HG03460 (cell line): Measurements from ENCODE around the gene SNAP25.

Experiments
- ATAC-seq: cut with Tn5 transposase; IDR thresholded peaks from one replicate; pipeline ENCODE4 v1.9.1; 2021; ENCODE audit not compliant: unreplicated experiment

SNAP25 gene

DNA sequence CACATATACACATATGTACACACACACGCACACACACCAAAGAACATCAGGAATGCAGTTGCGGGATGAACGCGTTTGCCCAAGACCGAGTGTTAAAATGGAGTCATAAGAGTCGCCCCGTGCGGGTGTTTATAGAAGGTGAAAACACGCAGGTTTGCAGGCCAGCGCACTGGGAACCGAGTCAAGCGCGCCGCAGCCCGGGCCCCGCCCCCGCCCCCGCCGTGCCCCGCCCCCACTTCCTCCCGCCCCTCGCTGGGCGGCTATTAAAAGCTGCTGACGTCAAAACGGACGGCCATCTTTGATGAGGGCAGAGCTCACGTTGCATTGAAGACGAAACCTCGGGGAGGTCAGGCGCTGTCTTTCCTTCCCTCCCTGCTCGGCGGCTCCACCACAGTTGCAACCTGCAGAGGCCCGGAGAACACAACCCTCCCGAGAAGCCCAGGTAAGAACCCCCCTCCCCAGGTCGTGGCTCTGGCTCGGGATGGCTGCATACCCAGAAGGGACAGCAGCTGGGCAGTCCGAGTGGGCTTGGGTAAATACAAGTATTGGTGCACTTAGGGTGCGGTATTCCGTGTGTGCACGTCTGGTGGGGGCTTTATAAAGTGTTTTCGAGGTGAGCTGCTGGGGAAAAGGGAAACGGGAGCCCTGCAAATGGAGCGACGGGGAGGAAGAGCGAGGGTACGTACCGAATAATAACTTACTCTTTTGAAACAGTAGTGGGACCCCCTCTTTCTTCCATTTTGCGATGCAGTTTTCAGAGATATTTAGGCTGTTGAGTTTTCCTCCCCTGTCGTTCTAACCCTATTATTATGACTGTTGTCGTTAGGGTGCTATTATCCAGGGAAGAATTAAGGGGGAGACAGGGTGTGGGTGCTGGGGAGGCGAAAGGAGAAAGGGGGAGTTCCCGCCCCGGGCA is at the start of gene SNAP25:
Gene SNAP25 (plus strand): TSS at position 295 of the 916 bp plus-strand sequence. CDS start 56,662 bp downstream, outside the sequence.
- ATAC-seq, result no peak

DNA sequence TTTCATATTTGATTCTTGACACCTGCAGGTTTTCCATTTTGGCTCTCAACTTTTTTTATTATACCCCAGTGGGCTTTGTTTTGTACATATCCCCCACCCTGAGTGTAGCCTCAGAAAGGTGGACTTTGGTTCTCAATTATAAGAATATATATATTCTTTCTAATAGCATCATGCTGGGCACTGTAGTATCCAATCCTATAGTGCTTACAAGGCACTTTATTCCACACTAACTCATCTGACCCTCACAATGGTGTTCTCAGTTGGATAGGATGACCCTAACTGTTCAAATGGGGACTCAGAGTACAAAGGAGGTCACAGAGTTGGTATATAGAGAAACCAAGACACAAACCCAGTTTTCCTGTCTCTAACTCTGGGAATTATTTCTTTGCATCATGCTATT is 48.9 kb upstream of the SNAP25 start:
- ATAC-seq, result no peak

DNA sequence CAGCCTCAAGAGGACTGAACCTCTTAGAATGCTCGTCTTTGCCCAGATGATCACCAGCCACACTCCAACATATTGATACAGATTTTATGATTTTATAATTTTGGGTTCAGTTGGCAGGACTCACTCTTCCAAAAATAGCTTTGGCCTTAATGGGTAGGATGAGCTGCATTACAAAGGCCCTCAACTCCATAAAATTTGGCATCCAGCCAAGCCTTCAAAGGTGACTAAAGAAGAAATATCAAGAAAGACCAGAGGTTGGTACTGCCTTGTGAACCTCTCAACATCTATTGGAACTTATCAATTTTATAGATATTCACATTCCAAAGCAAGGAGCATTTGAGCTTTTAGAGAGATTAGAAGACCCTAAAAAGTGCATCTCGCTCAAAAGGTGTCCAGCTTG is 48.4 kb upstream of the SNAP25 start:
- ATAC-seq, result no peak

DNA sequence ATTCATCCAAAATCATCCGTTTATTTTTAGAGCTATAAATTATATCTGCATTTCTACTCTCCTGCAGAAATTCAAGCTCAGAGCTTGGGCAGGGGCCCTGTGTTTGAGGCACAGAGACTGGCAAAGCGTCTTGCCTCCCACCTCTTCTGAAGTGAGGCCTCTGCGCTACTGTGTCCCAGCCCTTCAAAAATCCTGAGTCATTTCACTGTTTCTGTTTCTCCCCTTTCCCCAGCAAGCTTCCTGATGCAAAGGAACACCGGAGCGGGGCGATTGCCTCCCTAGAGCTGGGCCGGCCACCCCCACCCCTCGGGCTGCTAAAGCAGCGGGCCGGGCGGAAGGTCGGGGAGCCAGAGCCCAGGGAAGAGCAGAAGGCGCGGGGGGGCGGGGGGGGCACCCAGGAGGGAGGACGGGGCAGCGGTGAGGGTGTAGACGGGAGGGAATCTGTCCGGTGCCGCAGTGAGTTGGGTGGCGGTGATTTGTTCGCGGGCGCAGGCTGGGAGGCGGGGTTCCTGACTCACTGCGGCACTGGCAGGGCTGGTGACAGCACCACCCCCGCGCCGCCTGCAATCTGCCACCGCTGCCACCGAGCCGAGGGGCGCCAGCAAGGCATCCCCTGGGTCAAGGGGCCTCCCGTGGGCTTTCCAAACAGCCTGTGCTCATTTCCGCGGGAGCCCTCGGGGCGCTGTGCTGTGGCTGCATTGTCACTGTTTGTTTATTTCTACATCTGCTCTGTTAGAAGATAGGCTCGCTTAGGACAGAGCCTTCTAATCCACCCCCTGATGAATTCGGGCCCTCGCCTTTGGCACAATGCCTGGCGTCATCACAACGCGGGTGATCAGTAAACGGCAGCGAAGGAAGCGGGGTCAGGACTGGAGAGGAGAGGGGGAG is 46.5 kb upstream of the SNAP25 start:
- ATAC-seq, result no peak

DNA sequence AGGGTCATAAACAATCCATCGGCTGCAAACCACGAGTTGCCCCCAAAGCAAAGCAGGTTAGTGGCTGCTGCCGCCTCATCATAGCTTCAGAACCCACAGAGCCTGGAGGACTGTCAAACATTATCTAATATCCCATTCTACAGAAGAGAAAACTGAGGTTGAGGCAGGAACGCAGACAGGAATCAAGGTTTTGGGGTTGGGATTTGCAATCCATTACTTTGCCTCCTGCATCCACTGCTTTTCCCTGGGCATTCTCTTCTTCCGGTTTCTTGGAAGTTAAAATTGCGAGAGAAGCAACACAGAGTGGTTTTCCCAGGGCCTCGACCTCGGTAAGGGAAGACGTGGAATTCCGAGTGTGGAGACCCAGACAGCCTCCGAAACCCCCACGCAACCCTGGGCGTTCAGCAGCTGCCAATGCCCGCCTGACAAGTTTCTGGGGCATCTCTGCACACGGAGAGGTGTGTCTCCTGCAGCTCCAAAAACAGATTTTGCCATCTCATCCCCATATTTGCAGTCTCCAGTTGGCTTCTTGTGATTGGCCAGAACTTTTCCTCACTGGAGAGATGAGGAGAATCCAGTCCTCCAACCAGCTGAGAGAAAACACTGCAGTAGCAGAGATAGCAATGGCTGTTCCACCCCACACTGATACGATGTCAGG is 45.5 kb upstream of the SNAP25 start:
- no peak for ATAC-seq

DNA sequence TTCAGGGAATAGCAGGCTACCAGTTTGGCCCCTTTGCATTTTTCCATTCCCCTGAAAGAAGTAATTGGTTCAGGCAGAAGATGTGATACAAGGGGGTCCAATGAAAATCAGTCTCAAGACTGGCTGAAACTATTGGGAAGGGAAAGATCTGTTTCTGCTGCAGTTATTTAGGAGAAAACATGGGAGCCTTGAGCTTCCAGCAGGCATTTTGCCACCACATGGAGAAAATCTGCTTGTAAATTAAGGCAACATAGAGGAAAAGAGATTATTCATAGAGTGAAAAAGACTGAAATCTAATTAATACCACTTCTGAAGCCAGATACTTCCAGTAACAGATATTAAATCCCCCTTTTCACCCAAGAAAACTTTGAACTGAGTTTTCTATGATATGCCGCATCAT is 44.2 kb upstream of the SNAP25 start:
- ATAC-seq, result no peak

DNA sequence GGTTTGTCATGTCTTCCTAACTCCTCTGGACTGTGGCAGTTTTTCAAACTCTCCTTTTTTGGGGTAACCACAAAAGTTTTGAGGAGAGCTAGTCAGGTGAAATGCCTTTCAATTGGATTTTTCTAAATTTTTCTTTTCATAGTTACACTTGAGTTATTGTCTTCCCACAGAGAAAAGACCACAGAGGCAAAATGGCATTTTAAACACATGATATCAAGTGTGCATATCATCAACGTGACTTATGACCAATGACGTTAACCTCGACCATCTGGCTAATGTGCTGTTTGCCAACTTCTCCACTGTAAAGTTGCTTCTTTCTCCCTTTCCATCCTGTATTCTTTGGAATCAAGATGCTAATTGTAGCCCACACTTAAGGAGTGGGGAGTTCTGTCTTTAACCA is 41.3 kb upstream of the SNAP25 start:
- no peak for ATAC-seq

DNA sequence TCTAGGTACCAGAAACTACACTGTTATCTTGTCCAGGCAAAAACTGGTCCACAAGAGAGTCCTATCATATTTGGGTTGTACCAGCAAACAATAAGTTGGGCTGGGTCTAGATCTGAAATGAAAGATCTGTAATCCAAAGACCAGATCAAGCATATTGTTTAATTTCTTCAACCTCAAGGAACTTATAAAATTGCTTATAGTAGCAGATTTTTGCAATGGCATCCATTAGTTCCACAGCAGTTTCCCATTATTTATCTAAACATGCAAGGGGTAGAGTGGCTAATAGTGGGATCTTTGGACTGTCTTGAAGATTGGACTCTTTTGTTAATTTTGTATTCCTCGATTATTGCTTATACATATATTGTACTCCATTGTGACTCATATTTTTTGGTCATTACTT is 40.5 kb upstream of the SNAP25 start:
- no peak for ATAC-seq

DNA sequence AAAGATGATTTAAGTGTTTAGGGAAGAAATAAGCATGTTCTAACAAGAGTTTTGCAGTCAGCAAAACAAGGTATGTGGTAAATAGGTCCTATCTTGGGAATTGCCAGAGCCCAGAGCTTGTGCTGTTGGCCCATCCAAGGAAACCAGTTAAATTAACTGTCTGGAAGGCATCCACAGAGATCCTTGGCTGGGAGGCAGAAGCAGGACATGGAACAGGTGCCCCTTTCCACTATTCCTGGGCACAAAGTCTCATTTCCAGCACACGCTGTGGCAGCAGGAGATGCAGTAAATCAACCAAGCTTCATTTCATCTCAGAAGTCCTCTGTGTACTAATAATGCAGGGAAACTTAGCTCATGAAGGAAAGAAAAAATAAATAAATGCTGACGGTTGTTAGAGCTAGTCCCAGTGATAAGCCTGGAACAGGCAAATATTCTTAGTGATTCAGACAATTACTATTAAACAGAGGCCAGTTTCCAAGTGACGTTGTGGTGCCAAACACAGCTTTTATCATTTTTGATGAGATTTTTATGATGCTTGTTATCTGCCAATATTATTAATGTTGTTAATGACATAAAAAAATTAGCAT is 39.8 kb upstream of the SNAP25 start:
- ATAC-seq, result no peak

DNA sequence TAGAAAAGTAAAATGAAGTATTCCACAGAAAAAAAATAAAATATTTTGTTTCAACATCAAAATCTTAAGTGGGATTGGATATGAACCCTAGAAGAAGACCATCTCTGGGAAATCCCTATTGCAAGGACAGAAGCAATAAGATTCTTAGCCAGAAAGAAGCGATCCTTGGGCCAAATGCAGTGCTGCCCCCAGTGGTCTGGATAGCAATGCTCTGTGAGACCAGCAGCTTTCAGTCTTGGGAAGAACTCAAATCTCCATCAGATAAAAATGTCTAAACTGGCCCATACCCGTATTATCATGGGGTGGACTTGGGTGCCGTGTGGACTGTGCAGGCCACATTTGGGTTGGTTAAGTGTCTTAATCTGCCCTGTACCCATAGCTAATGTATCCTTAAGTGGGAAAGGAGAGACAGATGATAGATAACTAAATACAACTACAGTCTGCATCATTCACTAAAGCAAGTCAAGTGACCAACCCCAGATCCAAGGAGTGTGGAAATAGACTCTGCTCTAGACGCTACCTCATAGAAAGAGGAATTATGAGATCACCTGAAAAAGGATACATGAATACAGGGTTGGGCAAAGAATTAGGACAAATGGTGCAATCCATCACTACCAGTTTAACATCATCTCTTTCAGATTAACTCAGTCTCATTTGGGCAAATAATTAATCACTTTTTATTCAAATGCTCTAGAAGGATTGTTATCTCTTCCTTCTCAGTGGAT is 38.9 kb upstream of the SNAP25 start:
- no peak for ATAC-seq

DNA sequence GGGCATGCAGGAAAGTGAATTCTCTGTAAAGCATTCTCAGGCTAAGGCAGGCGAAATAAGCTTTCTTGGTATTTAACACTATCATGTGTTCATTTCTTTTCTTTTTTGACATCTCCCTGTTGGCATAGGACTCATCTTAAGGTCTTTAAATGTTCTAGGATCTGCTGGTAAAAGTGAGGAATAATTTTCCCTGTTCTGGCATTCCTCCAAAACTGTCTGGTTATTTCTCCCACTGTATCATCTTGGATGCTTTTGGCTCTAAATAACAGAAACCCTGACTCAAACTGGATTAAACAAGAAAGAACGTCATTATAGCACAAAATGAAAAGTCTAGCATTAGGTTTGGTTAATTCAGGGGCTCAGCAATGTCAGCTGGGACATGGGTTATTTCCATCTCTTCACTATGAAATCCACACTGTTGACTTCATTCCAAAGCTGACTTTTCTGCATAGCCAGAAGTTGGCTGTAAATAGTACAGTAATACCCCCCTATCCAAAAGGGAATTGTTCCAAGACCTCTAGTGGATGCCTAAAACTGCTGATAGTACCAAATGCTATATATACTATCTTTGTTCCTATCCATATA is 37.9 kb upstream of the SNAP25 start:
- no peak for ATAC-seq

DNA sequence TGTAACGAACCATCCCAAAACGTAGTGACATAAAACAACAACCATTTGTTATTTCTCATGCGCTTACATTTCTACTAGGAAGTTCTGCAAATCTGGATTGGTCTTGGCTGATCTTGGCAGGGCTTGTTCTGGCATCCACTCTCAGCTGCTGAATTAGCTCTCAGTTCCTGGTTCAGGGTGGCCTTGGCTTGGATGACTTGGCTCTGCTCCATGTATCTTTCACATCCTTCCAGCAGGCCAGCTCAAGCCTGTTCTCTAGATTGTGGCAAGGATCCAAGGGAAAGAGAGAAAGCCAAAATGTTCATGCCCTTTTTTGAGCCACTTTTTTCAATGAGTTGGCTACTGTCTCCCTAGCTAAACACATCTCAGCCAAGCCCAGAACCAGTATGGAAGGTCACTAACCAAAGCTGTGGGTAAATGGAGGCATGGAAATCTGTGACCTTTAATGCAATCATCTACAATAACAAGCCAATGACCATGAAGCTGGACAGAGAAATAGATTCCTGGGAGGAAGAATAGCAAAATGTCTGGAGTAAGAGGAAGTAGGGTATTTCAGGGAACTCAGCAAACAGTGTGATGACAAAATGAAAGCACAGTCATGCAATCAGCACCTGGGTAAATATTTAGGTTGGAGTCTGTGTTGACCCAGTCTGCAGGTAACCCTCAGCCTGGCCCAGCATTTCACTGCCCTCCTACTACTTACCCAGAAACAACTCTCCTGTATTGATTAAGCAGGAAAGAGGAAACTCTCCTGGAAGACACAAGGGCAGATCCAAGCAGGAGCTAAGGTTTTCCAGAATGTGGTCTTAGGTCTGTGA is 32.7 kb upstream of the SNAP25 start:
- ATAC-seq, result no peak

DNA sequence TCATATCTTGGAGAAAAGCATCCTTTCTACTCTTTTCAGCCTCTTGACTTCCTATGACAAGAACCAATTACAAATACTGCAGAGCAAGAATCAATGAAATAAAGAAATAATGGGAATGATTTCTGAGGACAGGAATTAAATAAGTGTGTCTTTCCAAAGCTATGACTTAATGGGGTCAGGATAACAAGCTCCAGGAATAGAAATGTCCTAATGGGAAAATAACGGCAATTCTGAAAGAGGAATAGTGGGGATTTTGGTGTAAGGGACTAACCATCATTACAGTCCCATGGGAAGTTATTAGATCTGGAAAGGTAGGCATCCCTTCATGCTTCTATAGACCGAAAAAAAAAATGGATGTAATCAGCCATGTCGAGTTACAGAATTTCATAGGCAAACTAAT is 28.2 kb upstream of the SNAP25 start:
- no peak for ATAC-seq

DNA sequence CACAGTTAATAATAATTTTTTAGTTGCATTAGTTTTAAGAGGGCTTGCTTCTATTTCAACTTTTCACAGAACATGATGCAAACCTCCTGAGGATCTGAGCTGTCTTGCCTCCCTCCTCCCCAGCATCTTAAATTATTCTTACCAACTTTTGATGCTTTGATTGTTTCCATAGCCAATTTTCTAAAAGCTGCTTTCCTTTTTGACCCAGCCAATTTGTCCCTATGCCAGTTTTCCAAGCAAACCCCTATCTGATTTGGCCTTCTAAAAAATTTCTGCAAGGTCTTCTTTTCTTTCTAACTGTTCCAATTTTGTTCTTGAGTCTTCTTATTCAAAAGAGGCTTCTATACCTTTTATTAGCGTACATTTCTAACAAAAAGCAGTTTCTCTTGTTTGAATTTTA is 26.5 kb upstream of the SNAP25 start:
- ATAC-seq, result no peak

DNA sequence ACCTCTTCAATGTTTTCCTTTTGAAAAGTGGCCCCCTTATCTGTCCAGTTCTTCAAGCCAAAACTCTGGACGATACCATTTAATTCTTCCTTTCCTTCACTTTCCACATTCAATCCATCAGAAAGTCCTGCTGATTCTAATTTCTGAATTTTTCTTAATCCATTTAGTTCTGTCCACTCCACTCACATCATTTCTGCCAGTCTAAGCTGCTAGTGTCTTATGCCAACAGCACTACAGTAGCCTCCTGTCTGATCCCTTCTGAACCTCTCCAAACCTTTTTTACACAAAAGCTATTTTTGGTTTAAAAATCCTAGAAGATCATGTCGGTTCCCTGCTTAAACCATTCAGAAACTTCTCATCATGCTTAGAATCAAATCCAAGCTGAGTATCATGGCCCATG is 24.5 kb upstream of the SNAP25 start:
- no peak for ATAC-seq

DNA sequence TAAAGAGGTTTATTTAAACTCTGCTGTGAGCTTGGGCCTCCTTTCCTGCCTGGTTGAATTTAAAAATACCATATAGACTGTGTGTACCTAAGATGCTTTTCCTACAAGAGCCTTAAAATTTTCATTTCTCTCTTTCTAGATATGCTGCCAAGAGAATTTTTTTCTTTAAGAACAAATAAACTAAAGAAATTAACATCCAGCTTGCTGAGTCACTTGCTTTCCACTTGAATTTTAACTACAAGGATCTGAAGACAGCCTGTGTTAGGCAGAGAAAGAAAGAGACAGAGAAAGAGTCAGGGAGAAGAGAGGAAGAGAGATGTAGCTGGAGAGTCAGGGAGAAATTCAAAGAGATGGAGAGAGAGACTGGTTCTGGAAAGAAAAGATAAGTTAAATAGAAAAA is 18.3 kb upstream of the SNAP25 start:
- no peak for ATAC-seq

DNA sequence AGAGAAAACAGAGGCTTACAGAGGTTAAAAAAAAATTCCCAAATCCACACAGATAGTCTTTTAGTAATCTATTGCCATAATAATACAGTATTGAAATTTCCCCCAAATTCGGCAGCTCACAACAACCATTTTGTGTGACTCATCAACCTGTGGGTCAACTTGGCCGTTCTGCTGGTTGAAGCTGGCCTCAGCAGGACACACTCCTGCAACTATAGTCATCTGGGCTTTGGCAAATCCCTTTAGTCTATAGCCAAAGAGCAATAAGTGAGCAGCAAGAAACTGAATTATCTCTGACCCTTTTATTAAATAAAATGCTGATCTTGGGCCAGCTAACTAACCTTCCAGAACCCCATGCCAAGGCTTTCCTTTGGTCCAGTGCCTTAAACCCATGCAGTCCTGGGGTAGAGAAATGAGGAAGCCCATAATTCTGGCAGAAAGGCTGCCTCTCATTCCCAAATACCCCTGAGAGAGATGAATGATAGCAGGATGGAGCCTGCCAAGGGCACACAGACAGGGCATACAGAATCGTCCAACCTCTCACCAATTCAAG is 17.2 kb upstream of the SNAP25 start:
- no peak for ATAC-seq

DNA sequence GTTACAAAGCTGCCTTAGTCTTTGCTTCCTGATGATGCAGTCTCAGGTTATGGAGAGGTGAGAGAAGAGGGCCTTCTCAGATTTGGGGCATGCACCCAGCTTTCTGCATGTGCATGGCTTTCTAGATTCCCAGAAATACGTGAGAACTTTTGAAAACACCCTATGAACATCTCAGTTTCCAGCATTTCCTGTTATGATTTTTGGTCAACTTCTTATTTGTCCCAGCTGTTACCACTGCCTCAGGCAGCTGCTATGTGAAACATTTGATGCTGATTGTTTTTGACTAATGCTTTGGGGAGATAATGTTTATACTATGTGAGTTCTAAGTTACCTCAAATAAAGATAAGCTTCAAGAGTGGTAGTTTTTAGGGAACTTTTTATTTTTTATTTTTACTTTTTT is 9.5 kb upstream of the SNAP25 start:
- ATAC-seq, result no peak

DNA sequence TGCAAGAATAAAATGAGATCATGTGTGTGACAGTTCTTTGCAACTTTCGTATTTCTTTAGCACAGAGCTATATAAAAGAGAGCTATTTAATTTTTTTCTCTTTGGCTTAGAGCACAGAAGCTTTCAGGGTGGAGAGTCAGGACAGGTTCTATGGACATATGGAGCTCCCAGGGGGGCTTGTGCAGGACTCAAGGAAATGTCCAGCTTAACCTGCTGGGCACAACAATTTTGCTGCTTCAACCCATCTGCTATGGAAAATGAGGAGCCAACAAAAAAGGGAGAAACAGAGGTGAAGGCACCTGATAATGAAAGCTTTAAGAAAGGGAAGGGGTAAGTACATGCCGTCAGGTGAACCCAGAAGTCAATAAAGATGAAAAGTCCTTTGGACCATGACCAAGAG is 5.1 kb upstream of the SNAP25 start:
- ATAC-seq, result no peak
